Endothelial cell of hepatic sinusoid (primary cell): ENCODE data around the gene CUL4A.
"Not testable (repeated sequence)": the region's sequence is repeated elsewhere in the genome, so short reads cannot be mapped to it uniquely, and the experiment has no call there.

Experiments
- in situ Hi-C: cut with HindIII; loops from 2 replicates; pipeline ENCODE4 v1.10.0; 2017; ENCODE audit warnings: low sequenced_read_pairs

The CUL4A gene

GRCh38 chr13:113283904-113284303 is 74.5 kb downstream of the CUL4A start:
- in situ Hi-C loops, result no loop called here

- in situ Hi-C loops, result no loop called here
These were observed 79.5 kb downstream of the CUL4A start for GRCh38 chr13:113288880-113289279.

- in situ Hi-C loops, result no loop called here
These were observed 81.7 kb downstream of the CUL4A start for GRCh38 chr13:113291129-113291528.

GRCh38 chr13:113292021-113292862 is 82.8 kb downstream of the CUL4A start:
- in situ Hi-C loops, result no loop called here

- in situ Hi-C loops, result no loop called here
These were observed 84.3 kb downstream of the CUL4A start for GRCh38 chr13:113293686-113294085.

- in situ Hi-C loops, result no loop called here
These were observed 86.4 kb downstream of the CUL4A start for GRCh38 chr13:113295776-113296175.

GRCh38 chr13:113296823-113297369 is 87.5 kb downstream of the CUL4A start, which contains the start of gene LAMP1:
LAMP1 (plus strand) TSS chr13:113297239; CDS start chr13:113297435, 196 bp downstream.
- in situ Hi-C loops, result no loop called here

- in situ Hi-C loops, result no loop called here
These were observed 88.1 kb downstream of the CUL4A start for GRCh38 chr13:113297370-113298042.

GRCh38 chr13:113298043-113298945 is 88.9 kb downstream of the CUL4A start:
- in situ Hi-C loops, result no loop called here

GRCh38 chr13:113299951-113300350 is 90.5 kb downstream of the CUL4A start:
- in situ Hi-C loops, result no loop called here

GRCh38 chr13:113302986-113303385 is 93.6 kb downstream of the CUL4A start:
- in situ Hi-C loops, result no loop called here

- in situ Hi-C loops, result no loop called here
These were observed 94.7 kb downstream of the CUL4A start for GRCh38 chr13:113304121-113304520.

- in situ Hi-C loops, result no loop called here
These were observed 95.8 kb downstream of the CUL4A start for GRCh38 chr13:113305208-113305607.

- in situ Hi-C loops, result no loop called here
These were observed 98.1 kb downstream of the CUL4A start for GRCh38 chr13:113307491-113307890.

- in situ Hi-C loops, result no loop called here
These were observed 100.1 kb downstream of the CUL4A start for GRCh38 chr13:113309473-113309872.

- in situ Hi-C loops, result not testable (repeated sequence)
These were observed 104.7 kb downstream of the CUL4A start for GRCh38 chr13:113314112-113314511.

- in situ Hi-C loops, result not testable (repeated sequence)
These were observed 105.6 kb downstream of the CUL4A start for GRCh38 chr13:113314895-113315470.

GRCh38 chr13:113315992-113316391 is 106.6 kb downstream of the CUL4A start:
- in situ Hi-C loops, result no loop called here
